Measurements from ENCODE around the gene ADPRS. TPM values are rescaled to one million over a fixed set of nuclear protein-coding genes. Genes with fewer than 3 reads are reported as not detected.

The ADPRS gene
- total RNA-seq: 10 to 100 TPM; 30.4 to 33.0 TPM

DNA sequence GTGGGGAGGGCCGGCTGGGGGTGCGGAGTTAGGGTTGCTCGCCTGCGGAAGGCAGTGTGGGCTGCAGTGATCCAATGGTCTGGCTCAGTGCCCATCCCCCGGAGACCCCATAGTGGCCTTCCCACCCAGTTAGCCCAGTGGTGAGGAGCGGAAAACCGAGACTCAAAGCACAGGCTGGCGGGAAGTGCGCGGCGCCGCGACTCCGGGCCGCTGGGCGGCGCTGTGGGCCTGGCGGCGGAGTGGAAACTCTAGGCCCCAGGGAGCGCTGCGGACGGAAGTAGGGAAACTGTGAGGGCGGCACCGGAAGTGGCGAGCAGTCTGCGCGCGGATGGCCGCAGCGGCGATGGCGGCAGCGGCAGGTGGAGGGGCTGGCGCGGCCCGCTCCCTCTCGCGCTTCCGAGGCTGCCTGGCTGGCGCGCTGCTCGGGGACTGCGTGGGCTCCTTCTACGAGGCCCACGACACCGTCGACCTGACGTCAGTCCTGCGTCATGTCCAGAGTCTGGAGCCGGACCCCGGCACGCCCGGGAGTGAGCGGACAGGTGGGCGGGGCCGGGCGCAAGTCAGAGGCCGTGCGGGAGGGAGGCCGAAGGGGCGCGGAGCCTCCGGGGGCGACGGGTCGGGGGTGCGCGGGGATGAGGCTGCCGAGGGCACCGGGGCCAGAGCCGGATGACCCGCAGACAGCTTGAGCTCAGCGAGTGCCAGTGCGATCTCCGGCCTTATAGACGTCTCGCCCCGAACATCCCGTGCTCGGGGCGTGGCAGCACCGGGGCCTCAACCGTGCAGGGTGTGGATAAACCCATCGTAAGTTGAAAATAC, at the start of gene ADPRS:
ADPRS (plus strand) TSS at position 316 of the 816 bp plus-strand sequence; CDS start at position 329, 13 bp downstream.
- intact Hi-C loops (cut with DNase I): loop anchor here (10.0 kb wide), 1 partner anchor 154 kb away; the partner anchor contains the start of gene AGO3
- Histone ChIP-seq H3K27ac (peak within 1 kb of the TSS; percentile 83), H3K9me3 (no peaks in the 10 kb centered on the region), H3K27me3 (no peaks in the 10 kb centered on the region), H3K36me3 (peaks cover 14% of the 10 kb centered on the region), H3K9ac (ENCODE audit: low read depth in 2 of 2, low read length in 2 of 2) (peak within 1 kb of the TSS; percentile 78 to 92), H3K4me3 (peak within 1 kb of the TSS; percentile 96), H3K4me1 (no peaks in the 10 kb centered on the region)
- DNase-seq: peak; percentile 87
- TF ChIP-seq, protein P1, sequence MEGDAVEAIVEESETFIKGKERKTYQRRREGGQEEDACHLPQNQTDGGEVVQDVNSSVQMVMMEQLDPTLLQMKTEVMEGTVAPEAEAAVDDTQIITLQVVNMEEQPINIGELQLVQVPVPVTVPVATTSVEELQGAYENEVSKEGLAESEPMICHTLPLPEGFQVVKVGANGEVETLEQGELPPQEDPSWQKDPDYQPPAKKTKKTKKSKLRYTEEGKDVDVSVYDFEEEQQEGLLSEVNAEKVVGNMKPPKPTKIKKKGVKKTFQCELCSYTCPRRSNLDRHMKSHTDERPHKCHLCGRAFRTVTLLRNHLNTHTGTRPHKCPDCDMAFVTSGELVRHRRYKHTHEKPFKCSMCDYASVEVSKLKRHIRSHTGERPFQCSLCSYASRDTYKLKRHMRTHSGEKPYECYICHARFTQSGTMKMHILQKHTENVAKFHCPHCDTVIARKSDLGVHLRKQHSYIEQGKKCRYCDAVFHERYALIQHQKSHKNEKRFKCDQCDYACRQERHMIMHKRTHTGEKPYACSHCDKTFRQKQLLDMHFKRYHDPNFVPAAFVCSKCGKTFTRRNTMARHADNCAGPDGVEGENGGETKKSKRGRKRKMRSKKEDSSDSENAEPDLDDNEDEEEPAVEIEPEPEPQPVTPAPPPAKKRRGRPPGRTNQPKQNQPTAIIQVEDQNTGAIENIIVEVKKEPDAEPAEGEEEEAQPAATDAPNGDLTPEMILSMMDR (IDR thresholded peaks at IDR 0.05): peak; percentile 97

DNA sequence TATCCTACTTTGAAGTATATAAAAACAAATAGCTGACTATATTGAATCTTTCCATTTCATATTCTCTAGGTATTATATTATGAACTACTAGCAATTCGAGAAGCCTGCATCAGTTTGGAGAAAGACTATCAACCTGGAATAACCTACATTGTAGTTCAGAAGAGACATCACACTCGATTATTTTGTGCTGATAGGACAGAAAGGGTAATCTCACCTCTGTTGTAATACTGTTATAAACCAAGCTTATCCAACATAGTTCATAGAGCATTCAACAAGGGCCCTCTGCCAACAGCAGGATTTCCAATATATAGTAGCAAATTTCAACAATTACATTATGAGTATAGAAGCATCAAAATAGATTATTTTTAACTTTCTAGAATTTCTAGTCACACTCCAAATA, 48.5 kb upstream of the ADPRS start:
- DNase-seq: no peak
- Histone ChIP-seq H3K27ac (no peak overlapping the region), H3K4me1 (no peaks in the 10 kb centered on the region), H3K9me3 (no peaks in the 10 kb centered on the region), H3K27me3 (no peaks in the 10 kb centered on the region), H3K9ac (ENCODE audit: low read depth in 2 of 2, low read length in 2 of 2) (no peak overlapping the region), H3K4me3 (no peak overlapping the region), H3K36me3 (no peaks in the 10 kb centered on the region)
- TF ChIP-seq, protein P1 (IDR thresholded peaks at IDR 0.05): no peak
- intact Hi-C loops (cut with DNase I): no loop called here

DNA sequence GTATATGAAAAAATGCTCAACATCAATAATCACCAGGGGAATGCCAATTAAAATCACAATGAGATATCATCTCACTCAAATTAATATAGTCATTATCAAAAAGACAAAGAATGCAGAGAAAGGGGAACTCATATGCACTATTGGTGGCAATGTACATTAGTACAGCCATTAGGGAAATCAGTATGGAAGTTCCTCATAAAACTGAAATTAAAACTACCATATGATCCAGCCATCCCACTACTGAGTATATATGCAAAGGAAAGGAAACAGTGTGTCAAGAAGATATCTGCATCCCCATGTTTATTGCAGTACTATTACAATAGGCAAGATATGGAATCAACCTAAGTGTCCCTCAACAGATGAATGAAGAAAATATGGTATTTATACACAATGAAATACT, 36.9 kb upstream of the ADPRS start:
- H3K36me3 ChIP-seq: no peaks in the 10 kb centered on the region
- no peak overlapping the region for H3K4me3 ChIP-seq
- H3K9ac ChIP-seq (ENCODE audit: low read depth in 2 of 2, low read length in 2 of 2): no peak overlapping the region
- no peak overlapping the region for H3K27ac ChIP-seq
- TF ChIP-seq, protein P1 (IDR thresholded peaks at IDR 0.05): no peak
- intact Hi-C loops (cut with DNase I): no loop called here
- H3K9me3 ChIP-seq: no peaks in the 10 kb centered on the region
- no peaks in the 10 kb centered on the region for H3K27me3 ChIP-seq
- no peak for DNase-seq
- H3K4me1 ChIP-seq: no peaks in the 10 kb centered on the region

DNA sequence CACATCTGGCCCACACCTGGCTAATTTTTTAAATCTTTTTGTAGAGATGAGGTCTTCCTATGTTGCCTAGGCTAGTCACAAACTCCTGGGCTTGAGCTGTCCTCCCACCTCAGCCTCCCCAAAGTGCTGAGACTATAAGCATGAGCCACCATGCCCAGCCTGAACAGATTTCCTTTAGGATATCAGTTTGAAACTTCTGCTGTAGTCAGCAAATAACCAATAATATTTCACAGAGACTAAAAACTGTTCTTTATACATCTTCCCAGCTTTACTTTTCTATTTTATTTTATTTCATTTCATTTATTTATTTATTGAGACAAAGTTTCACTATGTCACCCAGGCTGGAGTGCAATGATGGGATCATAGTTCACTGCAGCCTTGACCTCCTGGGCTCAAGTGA, 34.7 kb upstream of the ADPRS start:
- H3K9me3 ChIP-seq: no peaks in the 10 kb centered on the region
- TF ChIP-seq, protein P1 (IDR thresholded peaks at IDR 0.05): no peak
- no peak overlapping the region for H3K9ac ChIP-seq (ENCODE audit: low read depth in 2 of 2, low read length in 2 of 2)
- no peak overlapping the region for H3K27ac ChIP-seq
- no peak overlapping the region for H3K4me3 ChIP-seq
- intact Hi-C loops (cut with DNase I): no loop called here
- H3K27me3 ChIP-seq: no peaks in the 10 kb centered on the region
- H3K4me1 ChIP-seq: no peaks in the 10 kb centered on the region
- no peak for DNase-seq
- H3K36me3 ChIP-seq: no peaks in the 10 kb centered on the region

DNA sequence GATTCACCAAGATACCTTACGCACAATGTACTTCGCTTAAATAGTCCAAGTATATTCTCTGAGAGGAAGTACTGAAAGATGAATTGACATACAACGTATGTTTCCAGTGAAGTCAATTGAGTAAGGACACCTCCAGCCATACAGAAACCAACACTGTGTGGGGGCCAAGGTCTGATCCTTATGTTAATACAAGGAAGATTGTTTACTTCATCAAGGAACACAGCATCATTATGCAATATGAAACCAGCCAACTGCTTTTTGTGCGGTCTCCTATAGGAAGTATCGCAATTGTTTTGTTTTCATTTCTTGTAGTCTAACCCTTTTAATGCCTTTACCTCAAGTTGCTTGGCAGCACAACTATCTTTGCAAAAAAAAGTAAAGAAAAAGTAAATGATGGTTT, 33.0 kb upstream of the ADPRS start:
- H3K9ac ChIP-seq (ENCODE audit: low read depth in 2 of 2, low read length in 2 of 2): no peak overlapping the region

More for the DNA sequence above, 33.0 kb upstream of the ADPRS start:
- no peak for DNase-seq
- no peaks in the 10 kb centered on the region for H3K36me3 ChIP-seq
- no peaks in the 10 kb centered on the region for H3K4me1 ChIP-seq
- intact Hi-C loops (cut with DNase I): no loop called here
- H3K4me3 ChIP-seq: no peak overlapping the region
- TF ChIP-seq, protein P1 (IDR thresholded peaks at IDR 0.05): no peak
- H3K27me3 ChIP-seq: no peaks in the 10 kb centered on the region
- no peak overlapping the region for H3K27ac ChIP-seq
- no peaks in the 10 kb centered on the region for H3K9me3 ChIP-seq

All from colonic mucosa (tissue), 4 donors.